Amniotic stem cell (primary cell): ENCODE results near the gene FLYWCH2.
A peak's percentile ranks its signal among the peaks of the same experiment; 100 is the strongest.

Experiments
- DNase-seq: peaks from one replicate; lab custom pipeline; 2025; lab: John Stamatoyannopoulos, UW

The FLYWCH2 gene

GRCh38 chr16:2882650-2883457, at the start of gene FLYWCH2:
FLYWCH2 (plus strand) TSS chr16:2883215; CDS start chr16:2896450, 13,235 bp downstream.
- DNase-seq, result peak; percentile 97

- DNase-seq, result no peak
Observed at GRCh38 chr16:2833776-2834175, 49.2 kb upstream of the FLYWCH2 start.

- no peak for DNase-seq
Observed at GRCh38 chr16:2834968-2835367, 48.0 kb upstream of the FLYWCH2 start.

- peak; percentile 84 for DNase-seq
Observed at GRCh38 chr16:2835638-2836493, 47.1 kb upstream of the FLYWCH2 start.

- DNase-seq, result no peak
Observed at GRCh38 chr16:2836646-2837508, 46.1 kb upstream of the FLYWCH2 start.

GRCh38 chr16:2838928-2839327, 44.1 kb upstream of the FLYWCH2 start:
- DNase-seq, result peak; percentile 72

- DNase-seq, result no peak
Observed at GRCh38 chr16:2839650-2840450, 43.2 kb upstream of the FLYWCH2 start.

- no peak for DNase-seq
Observed at GRCh38 chr16:2840914-2841313, 42.1 kb upstream of the FLYWCH2 start.

- DNase-seq, result no peak
Observed at GRCh38 chr16:2841606-2842339, 41.2 kb upstream of the FLYWCH2 start.

GRCh38 chr16:2842340-2843000, 40.5 kb upstream of the FLYWCH2 start:
- DNase-seq, result no peak

GRCh38 chr16:2843526-2843925, 39.5 kb upstream of the FLYWCH2 start:
- no peak for DNase-seq

GRCh38 chr16:2845116-2845515, 37.9 kb upstream of the FLYWCH2 start:
- no peak for DNase-seq

- no peak for DNase-seq
Observed at GRCh38 chr16:2846511-2847310, 36.3 kb upstream of the FLYWCH2 start.

- no peak for DNase-seq
Observed at GRCh38 chr16:2848933-2849725, 33.9 kb upstream of the FLYWCH2 start.

- no peak for DNase-seq
Observed at GRCh38 chr16:2852003-2852730, 30.8 kb upstream of the FLYWCH2 start.

- no peak for DNase-seq
Observed at GRCh38 chr16:2852731-2853507, 30.1 kb upstream of the FLYWCH2 start.
